ENCODE data around the gene SSH2.

DNA sequence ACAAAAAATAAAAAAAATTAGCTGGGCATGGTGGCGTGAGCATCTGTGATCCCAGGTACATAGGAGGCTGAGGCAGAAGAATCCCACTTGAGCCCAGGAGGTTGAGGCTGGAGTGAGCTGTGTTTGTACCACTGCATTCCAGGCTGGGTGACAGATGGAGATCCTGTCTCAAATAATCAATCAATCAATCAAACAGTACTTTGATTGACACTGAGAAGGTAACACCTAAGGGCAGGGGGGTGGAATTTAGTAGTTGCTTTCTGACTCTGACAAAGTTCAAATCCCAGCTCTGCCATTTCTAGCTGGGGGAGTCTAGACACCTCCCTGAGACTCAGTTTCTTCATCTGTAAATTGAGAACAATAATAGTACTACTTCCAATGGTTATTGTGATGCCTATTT is 12.0 kb downstream of the SSH2 start:
- no peak for TF ChIP-seq CTCF (conservative IDR thresholded peaks at IDR 0.05 in 1 of 2, IDR thresholded peaks at IDR 0.05 in 1 of 2; ENCODE audit: extremely low read depth in 1 of 2, insufficient read depth in 1 of 2, low read depth in 1 of 2, low read length in 2 of 2)
- no peak for TF ChIP-seq EZH2 (IDR thresholded peaks at IDR 0.05; ENCODE audit: borderline replicate concordance, low read length)

Measured in mammary epithelial cell (primary cell).